Panc1 (cell line): ENCODE data around the gene RARA. TPM values are rescaled to one million over a fixed set of nuclear protein-coding genes. Genes with fewer than 3 reads are reported as not detected.
"Not testable (repeated sequence)": the region's sequence is repeated elsewhere in the genome, so short reads cannot be mapped to it uniquely, and the experiment has no call there.

Source experiments
- ATAC-seq: fragments of 200-7000 bp; cut with Tn5 transposase; 2 replicates; pipeline ENCODE4 v1.9.1; 2020; ENCODE audit warnings: mild to moderate bottlenecking, moderate library complexity
- BruUV-seq: library from RNA; stranded (reverse); fragments of 400-500 nt; replicated peaks from 2 replicates; lab custom pipeline; 2021; lab: Mats Ljungman, UMichigan
- CTCF ChIA-PET: fragments of 300-600 bp; sonication (Branson Sonifier 250); formaldehyde crosslinking; loops from one replicate; lab custom pipeline; 2022; ENCODE audit warnings: antibody characterized with exemption; lab: Charles Lee
- POLR2A ChIA-PET: fragments of 300-600 bp; sonication (Branson Sonifier 250); formaldehyde crosslinking; loops from one replicate; lab custom pipeline; 2022; ENCODE audit warnings: antibody characterized with exemption; lab: Charles Lee
- DNase-seq: peaks from one replicate; pipeline ENCODE4 v3.0.0-alpha.2; 2010; ENCODE audit warnings: low read depth, low spot score
- H3K27ac ChIP-seq: 2 replicates; pipeline ENCODE4 v1.5.1; 2011; ENCODE audit warnings: mild to moderate bottlenecking, low read length, inconsistent platforms
- H3K27me3 ChIP-seq: fragments of 200-500 bp; sonication (Bioruptor generic); 2 replicates; pipeline ENCODE4 v1.6.0; 2014; ENCODE audit warnings: low read length, inconsistent platforms; ENCODE audit not compliant: control insufficient read depth, insufficient read depth
- H3K36me3 ChIP-seq: fragments of 200-500 bp; sonication (Bioruptor generic); 2 replicates; pipeline ENCODE4 v1.5.1; 2014; ENCODE audit warnings: inconsistent platforms, mild to moderate bottlenecking, low read length, moderate library complexity; ENCODE audit not compliant: control insufficient read depth, insufficient read depth
- H3K4me1 ChIP-seq: 2 replicates; pipeline ENCODE4 v1.5.1; 2011; ENCODE audit warnings: inconsistent platforms, mild to moderate bottlenecking, low read length, moderate library complexity; ENCODE audit not compliant: control insufficient read depth, insufficient read depth
- H3K4me3 ChIP-seq, 2 experiments: 2 replicates each; pipeline ENCODE4 v1.5.1; 2011 to 2012; ENCODE audit warnings: low read depth in 2 of 2, low read length in 2 of 2, mild to moderate bottlenecking in 2 of 2, inconsistent platforms in 1 of 2, moderate library complexity in 1 of 2
- H3K9me3 ChIP-seq: fragments of 200-500 bp; sonication (Bioruptor generic); 2 replicates; pipeline ENCODE4 v1.5.1; 2014; ENCODE audit warnings: low read depth, mild to moderate bottlenecking, inconsistent platforms, low read length, moderate library complexity; ENCODE audit not compliant: control insufficient read depth, insufficient read depth
- CTCF ChIP-seq: fragments of 450-650 bp; IDR thresholded peaks from 2 replicates; pipeline ENCODE4 v1.5.1; 2017; ENCODE audit warnings: mild to moderate bottlenecking
- POLR2AphosphoS5 ChIP-seq: IDR thresholded peaks from 2 replicates; pipeline ENCODE4 v1.6.1; 2012; ENCODE audit warnings: mild to moderate bottlenecking, low read depth, low read length, moderate library complexity
- REST ChIP-seq, 2 experiments: IDR thresholded peaks; 2 replicates each; pipeline ENCODE4 v1.6.1; 2011 to 2012; ENCODE audit warnings: low read depth in 2 of 2, control low read depth in 1 of 2, low read length in 1 of 2, mild to moderate bottlenecking in 1 of 2, moderate library complexity in 1 of 2; ENCODE audit not compliant: insufficient read depth in 1 of 2
- SIN3A ChIP-seq: IDR thresholded peaks from 2 replicates; pipeline ENCODE4 v1.6.1; 2012; ENCODE audit warnings: low read depth, mild to moderate bottlenecking, low read length, moderate library complexity, borderline replicate concordance; ENCODE audit not compliant: insufficient read depth
- TCF7L2 ChIP-seq: IDR thresholded peaks from 2 replicates; pipeline ENCODE4 v1.6.1; 2011; ENCODE audit warnings: mild to moderate bottlenecking, low read depth, low read length, inconsistent platforms
- in situ Hi-C: cut with HindIII; loops from 2 replicates; pipeline ENCODE4 v1.10.0; 2016; ENCODE audit warnings: low sequenced_read_pairs, low pct_unique_long_range_greater_than_20kb
- intact Hi-C: fragments of 100-400 bp; cut with micrococcal nuclease; formaldehyde crosslinking; loops from one replicate; pipeline ENCODE4 v1.10.0; 2022; ENCODE audit not compliant: unreplicated experiment
- total RNA-seq: library from RNA; stranded (reverse); gene quantifications from one replicate; pipeline ENCODE4 v1.2.1, GENCODE V29; 2021; ENCODE audit not compliant: unreplicated experiment

Gene RARA
- total RNA-seq, 1 experiment from 2014 or later, result 55.6 TPM

- ATAC-seq (no peak), DNase-seq (no peak)
- H3K4me1 ChIP-seq, result peaks cover 9% of the 10 kb centered on the region
- H3K9me3 ChIP-seq, result no peaks in the 10 kb centered on the region
- H3K27ac ChIP-seq, result no peak overlapping the region
- H3K36me3 ChIP-seq, result peaks cover 17% of the 10 kb centered on the region
- no peaks in the 10 kb centered on the region for H3K27me3 ChIP-seq
- intact Hi-C loops, result no loop called here
- no peak overlapping the region for H3K4me3 ChIP-seq
- no TSS peak for BruUV-seq
- in situ Hi-C loops, result no loop called here
- ChIA-PET CTCF (no interaction called here), POLR2A (interaction anchor here (0.7 kb wide), 1 partner anchor 68 kb away, joined by 5 read pairs; no protein-coding TSS in a partner anchor)
- TF ChIP-seq POLR2AphosphoS5 (no peak), SIN3A (no peak), CTCF (no peak), REST (IDR thresholded peaks at IDR 0.05; ENCODE audit: insufficient read depth in 1 of 2, low read depth in 2 of 2, low read length in 1 of 2) (no peak), TCF7L2 (no peak)
Measured at GRCh38 chr17:40298726-40299125, 10.3 kb upstream of the RARA start.

GRCh38 chr17:40299159-40299757 is 9.7 kb upstream of the RARA start:
- BruUV-seq, H3K27me3 ChIP-seq, H3K4me3 ChIP-seq, H3K9me3 ChIP-seq, in situ Hi-C loops, intact Hi-C loops, DNase-seq, ATAC-seq, H3K27ac ChIP-seq: not testable (repeated sequence)
- ChIA-PET POLR2A (interaction anchor here (0.7 kb wide), 3 partner anchors 67 to 126 kb away, joined by 3 to 6 read pairs (median 5); no protein-coding TSS in a partner anchor), CTCF (interaction anchor here (0.7 kb wide), 1 partner anchor 48 kb away, joined by 10 read pairs; no protein-coding TSS in a partner anchor)
- H3K36me3 ChIP-seq, result peaks cover 11% of the 10 kb centered on the region; the same call in 1 of the 2 replicates
- H3K4me1 ChIP-seq, result peaks cover 14% of the 10 kb centered on the region

GRCh38 chr17:40301315-40301714 is 7.7 kb upstream of the RARA start:
- intact Hi-C loops, result loop anchor here (10.0 kb wide), 1 partner anchor 113 kb away; the partner anchor contains the start of gene TOP2A
- POLR2A ChIA-PET, result no interaction called here

More at GRCh38 chr17:40301315-40301714, 7.7 kb upstream of the RARA start:
- no peaks in the 10 kb centered on the region for H3K27me3 ChIP-seq
- no peak overlapping the region for H3K27ac ChIP-seq
- H3K4me1 ChIP-seq, result peaks cover 28% of the 10 kb centered on the region
- CTCF ChIA-PET, result interaction anchor here (0.6 to 6.9 kb wide), 3 partner anchors 53 to 237 kb away, joined by 4 to 81 read pairs (median 12); no protein-coding TSS in a partner anchor
- in situ Hi-C loops, result loop anchor here (5.0 kb wide), 2 partner anchors 51 to 221 kb away; no protein-coding TSS in a partner anchor
- no peak for ATAC-seq
- no peak for DNase-seq
- H3K4me3 ChIP-seq, result no peak overlapping the region
- H3K9me3 ChIP-seq, result no peaks in the 10 kb centered on the region
- TF ChIP-seq REST (IDR thresholded peaks at IDR 0.05; ENCODE audit: insufficient read depth in 1 of 2, low read depth in 2 of 2, low read length in 1 of 2), result no peak
- peak; percentile 67 for TF ChIP-seq CTCF
- TF ChIP-seq POLR2AphosphoS5, result no peak
- no peak for TF ChIP-seq TCF7L2
- no peak for TF ChIP-seq SIN3A
- BruUV-seq, result no TSS peak
- peaks cover 9% of the 10 kb centered on the region; the same call in 1 of the 2 replicates for H3K36me3 ChIP-seq
